ENCODE results near the gene UPK3A.

GRCh38 chr22:45305456-45306075, 20.8 kb downstream of the UPK3A start:
- TF ChIP-seq CTCF (IDR thresholded peaks at IDR 0.05): no peak
- no peak for TF ChIP-seq POLR2A (IDR thresholded peaks at IDR 0.05)
- no peak for TF ChIP-seq POLR2AphosphoS5 (IDR thresholded peaks at IDR 0.05; ENCODE audit: insufficient read depth in 1 of 2, low read depth in 1 of 2)
